Measurements from ENCODE around the gene SLCO2B1.
"Not testable (repeated sequence)": the region's sequence is repeated elsewhere in the genome, so short reads cannot be mapped to it uniquely, and the experiment has no call there.

SLCO2B1 gene

DNA sequence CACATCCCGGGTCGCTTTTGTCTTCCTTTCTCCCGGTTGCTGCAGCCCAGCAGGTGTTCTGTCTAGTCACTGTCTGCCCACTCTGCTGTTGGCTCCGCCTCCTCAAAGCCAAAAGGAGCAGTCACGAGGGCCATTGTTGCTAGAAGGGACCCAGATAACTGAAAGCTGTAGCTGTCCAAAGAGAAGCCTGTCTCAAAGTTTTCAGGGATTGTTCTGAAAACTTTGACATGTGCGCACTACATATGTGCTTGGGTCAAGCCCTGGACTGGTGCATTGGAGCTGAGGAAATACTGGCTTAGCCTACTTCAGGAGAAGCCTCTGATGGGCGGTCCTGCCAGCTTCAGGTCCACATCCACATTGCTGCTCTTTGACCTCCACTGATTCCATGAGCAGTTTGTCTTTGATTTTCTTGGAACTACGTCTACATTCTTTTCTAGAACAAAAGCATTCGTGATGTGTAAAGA lies 45.4 kb upstream of the SLCO2B1 start:
- Histone ChIP-seq H3K4me3 (replicated peaks; ENCODE audit: insufficient read depth, low read length) (no peak overlapping the region), H3K27me3 (ENCODE audit: insufficient read depth, poor library complexity, severe bottlenecking) (no peaks in the 10 kb centered on the region), H3K27ac (replicated peaks) (no peak overlapping the region)
- TF ChIP-seq, protein P1, sequence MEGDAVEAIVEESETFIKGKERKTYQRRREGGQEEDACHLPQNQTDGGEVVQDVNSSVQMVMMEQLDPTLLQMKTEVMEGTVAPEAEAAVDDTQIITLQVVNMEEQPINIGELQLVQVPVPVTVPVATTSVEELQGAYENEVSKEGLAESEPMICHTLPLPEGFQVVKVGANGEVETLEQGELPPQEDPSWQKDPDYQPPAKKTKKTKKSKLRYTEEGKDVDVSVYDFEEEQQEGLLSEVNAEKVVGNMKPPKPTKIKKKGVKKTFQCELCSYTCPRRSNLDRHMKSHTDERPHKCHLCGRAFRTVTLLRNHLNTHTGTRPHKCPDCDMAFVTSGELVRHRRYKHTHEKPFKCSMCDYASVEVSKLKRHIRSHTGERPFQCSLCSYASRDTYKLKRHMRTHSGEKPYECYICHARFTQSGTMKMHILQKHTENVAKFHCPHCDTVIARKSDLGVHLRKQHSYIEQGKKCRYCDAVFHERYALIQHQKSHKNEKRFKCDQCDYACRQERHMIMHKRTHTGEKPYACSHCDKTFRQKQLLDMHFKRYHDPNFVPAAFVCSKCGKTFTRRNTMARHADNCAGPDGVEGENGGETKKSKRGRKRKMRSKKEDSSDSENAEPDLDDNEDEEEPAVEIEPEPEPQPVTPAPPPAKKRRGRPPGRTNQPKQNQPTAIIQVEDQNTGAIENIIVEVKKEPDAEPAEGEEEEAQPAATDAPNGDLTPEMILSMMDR (IDR thresholded peaks at IDR 0.05; ENCODE audit: insufficient read depth, low read length): no peak
- no peak for TF ChIP-seq GABPA (IDR thresholded peaks at IDR 0.05; ENCODE audit: low read depth)
- no peak for TF ChIP-seq SPI1 (IDR thresholded peaks at IDR 0.05; ENCODE audit: borderline replicate concordance, low read depth)
- TF ChIP-seq REST (IDR thresholded peaks at IDR 0.05; ENCODE audit: insufficient replicate concordance, low read depth): no peak
- TF ChIP-seq POLR2AphosphoS5 (IDR thresholded peaks at IDR 0.05; ENCODE audit: low read depth): no peak
- DNase-seq (ENCODE audit: low read depth in 1 of 2, low spot score in 1 of 2): no peak

DNA sequence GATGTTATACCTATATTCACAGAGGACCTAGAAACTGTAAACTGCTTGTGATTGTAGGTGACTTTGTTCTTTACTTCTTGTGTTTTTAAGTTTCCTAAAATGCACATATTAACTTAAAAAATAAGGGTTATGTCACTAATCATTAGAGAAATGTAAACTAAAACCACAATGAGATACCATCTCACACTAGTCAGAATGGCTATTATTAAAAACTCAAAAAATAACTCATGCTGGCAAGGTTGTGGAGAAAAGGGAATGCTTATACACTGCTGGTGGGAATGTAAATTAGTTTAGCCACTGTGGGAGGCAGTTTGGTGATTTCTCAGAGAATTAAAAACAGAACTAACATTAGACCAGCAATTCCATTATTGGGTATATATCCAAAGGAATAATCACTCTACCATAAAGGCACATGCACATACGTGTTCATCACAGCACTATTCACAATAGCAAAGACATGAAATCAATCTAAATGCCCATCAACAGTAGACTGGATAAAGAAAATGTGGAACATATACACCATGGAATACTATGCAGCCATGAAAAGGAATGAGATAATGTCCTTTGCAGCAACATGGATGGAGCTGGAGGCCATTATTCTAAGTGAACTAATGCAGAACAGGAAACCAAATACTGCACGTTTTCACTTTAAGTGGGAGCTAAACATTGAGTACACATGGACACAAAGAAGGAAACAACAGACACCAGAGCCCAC lies 44.8 kb upstream of the SLCO2B1 start:
- H3K4me3 ChIP-seq (replicated peaks; ENCODE audit: insufficient read depth, low read length); DNase-seq (ENCODE audit: low read depth in 1 of 2, low spot score in 1 of 2); H3K27ac ChIP-seq (replicated peaks); H3K27me3 ChIP-seq (ENCODE audit: insufficient read depth, poor library complexity, severe bottlenecking): not testable (repeated sequence)

- no peak overlapping the region for H3K4me3 ChIP-seq (replicated peaks; ENCODE audit: insufficient read depth, low read length)
- H3K27me3 ChIP-seq (ENCODE audit: insufficient read depth, poor library complexity, severe bottlenecking): no peaks in the 10 kb centered on the region
- no peak for DNase-seq (ENCODE audit: low read depth in 1 of 2, low spot score in 1 of 2)
- no peak overlapping the region for H3K27ac ChIP-seq (replicated peaks)
- no peak for TF ChIP-seq POLR2AphosphoS5 (IDR thresholded peaks at IDR 0.05; ENCODE audit: low read depth)
- TF ChIP-seq, protein P1 (IDR thresholded peaks at IDR 0.05; ENCODE audit: insufficient read depth, low read length): no peak
- TF ChIP-seq REST (IDR thresholded peaks at IDR 0.05; ENCODE audit: insufficient replicate concordance, low read depth): no peak
- TF ChIP-seq SPI1 (IDR thresholded peaks at IDR 0.05; ENCODE audit: borderline replicate concordance, low read depth): no peak
- no peak for TF ChIP-seq GABPA (IDR thresholded peaks at IDR 0.05; ENCODE audit: low read depth)
These were observed 43.7 kb upstream of the SLCO2B1 start for GRCh38 chr11:75107187-75107586.

- no peak for DNase-seq (ENCODE audit: low read depth in 1 of 2, low spot score in 1 of 2)
- Histone ChIP-seq H3K27me3 (ENCODE audit: insufficient read depth, poor library complexity, severe bottlenecking) (no peaks in the 10 kb centered on the region), H3K27ac (replicated peaks) (no peak overlapping the region), H3K4me3 (replicated peaks; ENCODE audit: insufficient read depth, low read length) (no peak overlapping the region)
- TF ChIP-seq POLR2AphosphoS5 (IDR thresholded peaks at IDR 0.05; ENCODE audit: low read depth) (no peak), REST (IDR thresholded peaks at IDR 0.05; ENCODE audit: insufficient replicate concordance, low read depth) (no peak), SPI1 (IDR thresholded peaks at IDR 0.05; ENCODE audit: borderline replicate concordance, low read depth) (no peak), GABPA (IDR thresholded peaks at IDR 0.05; ENCODE audit: low read depth) (no peak)
- TF ChIP-seq, protein P1 (IDR thresholded peaks at IDR 0.05; ENCODE audit: insufficient read depth, low read length): no peak
These were observed 38.7 kb upstream of the SLCO2B1 start for GRCh38 chr11:75112200-75112599.

Data from HL-60 (cell line).